Measurements from ENCODE around the gene HEXA.
"Not testable (repeated sequence)": the region's sequence is repeated elsewhere in the genome, so short reads cannot be mapped to it uniquely, and the experiment has no call there.

Gene HEXA

DNA sequence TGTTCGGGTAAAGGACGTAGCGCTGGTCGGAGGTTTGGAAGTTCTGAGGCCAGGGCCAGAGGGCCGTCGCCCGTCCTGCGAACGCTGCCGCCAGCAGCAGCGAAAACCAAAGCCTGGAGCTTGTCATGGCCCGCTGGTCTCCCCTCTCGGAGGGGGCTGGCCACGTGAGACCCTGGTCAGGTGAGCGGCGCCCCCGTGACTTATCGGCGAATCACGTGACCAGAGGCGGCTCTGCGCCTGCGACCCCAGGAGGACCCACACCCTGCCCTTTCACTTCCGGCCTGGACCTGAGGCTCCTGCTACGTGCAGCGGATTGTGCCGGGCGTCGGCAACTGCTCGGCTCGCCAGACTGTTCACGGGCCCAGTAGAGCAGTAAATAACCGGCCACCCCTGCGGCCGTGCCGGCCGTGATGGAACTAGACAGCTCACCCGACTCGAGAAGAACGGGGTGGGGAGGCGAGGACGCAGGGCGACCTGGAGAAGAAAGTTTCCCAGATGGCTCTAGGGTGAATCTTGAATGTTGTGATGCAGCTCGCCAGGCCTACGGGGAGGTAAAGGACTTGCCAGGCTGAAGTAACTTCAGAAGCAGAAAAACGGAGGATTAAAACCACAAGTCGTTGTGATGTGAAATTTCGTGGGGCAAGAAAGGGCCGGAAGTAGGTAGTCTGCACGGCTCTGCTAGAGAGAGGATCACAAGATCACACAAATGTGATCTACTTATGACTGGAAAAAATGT, at the start of gene HEXA:
TSS of gene HEXA (minus strand) at position 169 of the 736 bp plus-strand sequence. CDS start at position 127, 42 bp downstream.
- peak within 1 kb of the TSS; percentile 89 for H3K4me3 ChIP-seq (ENCODE audit: low read length)
- peak; percentile 77 for DNase-seq (ENCODE audit: low read depth)
- TF ChIP-seq, protein P1, sequence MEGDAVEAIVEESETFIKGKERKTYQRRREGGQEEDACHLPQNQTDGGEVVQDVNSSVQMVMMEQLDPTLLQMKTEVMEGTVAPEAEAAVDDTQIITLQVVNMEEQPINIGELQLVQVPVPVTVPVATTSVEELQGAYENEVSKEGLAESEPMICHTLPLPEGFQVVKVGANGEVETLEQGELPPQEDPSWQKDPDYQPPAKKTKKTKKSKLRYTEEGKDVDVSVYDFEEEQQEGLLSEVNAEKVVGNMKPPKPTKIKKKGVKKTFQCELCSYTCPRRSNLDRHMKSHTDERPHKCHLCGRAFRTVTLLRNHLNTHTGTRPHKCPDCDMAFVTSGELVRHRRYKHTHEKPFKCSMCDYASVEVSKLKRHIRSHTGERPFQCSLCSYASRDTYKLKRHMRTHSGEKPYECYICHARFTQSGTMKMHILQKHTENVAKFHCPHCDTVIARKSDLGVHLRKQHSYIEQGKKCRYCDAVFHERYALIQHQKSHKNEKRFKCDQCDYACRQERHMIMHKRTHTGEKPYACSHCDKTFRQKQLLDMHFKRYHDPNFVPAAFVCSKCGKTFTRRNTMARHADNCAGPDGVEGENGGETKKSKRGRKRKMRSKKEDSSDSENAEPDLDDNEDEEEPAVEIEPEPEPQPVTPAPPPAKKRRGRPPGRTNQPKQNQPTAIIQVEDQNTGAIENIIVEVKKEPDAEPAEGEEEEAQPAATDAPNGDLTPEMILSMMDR (conservative IDR thresholded peaks at IDR 0.05; ENCODE audit: low read depth, low read length), result no peak

DNA sequence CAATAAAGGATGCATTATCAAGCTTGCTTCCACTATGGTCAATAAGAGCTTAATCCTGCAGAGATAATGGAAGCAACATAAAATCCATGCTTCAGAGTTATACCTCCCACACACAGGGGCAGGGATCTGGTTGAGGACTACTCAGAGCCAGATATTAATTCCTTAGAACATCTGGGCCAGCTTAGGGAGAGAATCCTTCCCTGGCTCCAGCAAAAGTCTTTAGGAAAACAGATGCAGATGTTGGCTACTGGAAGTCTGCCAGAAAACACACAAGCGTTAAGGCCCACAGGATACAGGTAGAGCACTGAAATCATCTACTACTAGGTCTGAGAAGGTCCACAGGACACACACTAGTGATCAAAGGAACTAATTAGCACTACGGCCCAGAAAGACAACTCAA, 47.4 kb upstream of the HEXA start:
- no peak for DNase-seq (ENCODE audit: low read depth)
- TF ChIP-seq, protein P1 (conservative IDR thresholded peaks at IDR 0.05; ENCODE audit: low read depth, low read length), result no peak
- H3K4me3 ChIP-seq (ENCODE audit: low read length), result no peak overlapping the region

DNA sequence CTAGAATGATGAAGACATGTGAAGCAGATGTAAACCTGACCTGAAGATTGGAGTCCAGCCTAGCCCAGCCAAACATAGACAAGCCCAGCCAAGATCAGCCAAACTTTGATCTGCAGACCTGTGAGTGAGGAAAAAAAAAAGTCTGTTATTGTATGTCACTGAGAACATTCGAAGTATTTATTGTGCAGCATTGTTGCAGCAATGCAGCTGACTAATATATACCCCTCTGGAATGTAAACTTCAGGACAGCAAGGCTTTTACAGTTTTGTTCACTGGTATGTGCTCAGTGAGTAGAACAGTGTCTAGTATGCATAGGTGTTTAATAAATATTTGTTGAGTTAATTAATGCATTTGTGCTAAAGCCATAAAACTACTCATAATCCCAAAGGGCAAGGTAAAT, 45.7 kb upstream of the HEXA start:
- no peak overlapping the region for H3K4me3 ChIP-seq (ENCODE audit: low read length)
- TF ChIP-seq, protein P1 (conservative IDR thresholded peaks at IDR 0.05; ENCODE audit: low read depth, low read length), result no peak
- DNase-seq (ENCODE audit: low read depth), result no peak

DNA sequence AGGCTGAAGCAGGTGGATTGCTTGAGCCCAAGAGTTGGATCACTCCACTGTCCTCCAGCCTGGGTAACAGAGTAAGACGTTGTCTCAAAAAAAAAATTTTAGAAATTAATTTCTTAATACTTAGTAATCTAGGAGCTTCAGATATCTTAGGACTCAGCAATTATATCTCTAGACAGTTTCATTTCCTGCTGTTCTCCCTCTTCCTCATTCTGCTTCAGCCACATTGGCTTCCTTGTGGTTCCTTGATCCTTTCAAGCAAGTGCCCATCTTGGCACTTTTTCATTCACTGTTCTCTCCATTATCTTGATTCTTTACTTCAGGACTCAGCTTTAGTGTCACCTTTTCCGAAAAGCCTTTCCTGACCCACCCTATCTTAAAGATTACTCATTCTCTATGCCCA, 44.8 kb upstream of the HEXA start:
- no peak overlapping the region for H3K4me3 ChIP-seq (ENCODE audit: low read length)
- DNase-seq (ENCODE audit: low read depth), result no peak
- TF ChIP-seq, protein P1 (conservative IDR thresholded peaks at IDR 0.05; ENCODE audit: low read depth, low read length), result no peak

DNA sequence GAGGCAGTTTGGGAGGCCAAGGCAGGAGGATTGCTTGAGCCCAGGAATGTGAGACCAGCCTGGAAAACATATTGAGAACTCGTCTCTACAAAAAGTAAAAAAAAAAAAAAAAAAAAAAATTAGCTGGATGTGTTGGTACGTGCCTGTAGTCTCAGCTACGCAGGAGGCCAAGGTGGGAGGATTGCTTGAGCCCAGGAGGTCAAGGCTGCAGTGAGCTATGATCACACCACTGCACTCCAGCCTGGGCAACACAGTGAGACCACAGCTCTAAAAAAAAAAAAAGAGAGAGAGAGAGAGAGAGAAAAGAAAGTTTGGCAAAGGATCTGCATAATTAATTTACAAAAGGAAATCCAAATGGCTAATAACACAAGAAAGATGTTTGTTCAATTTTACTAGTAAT, 44.0 kb upstream of the HEXA start:
- not testable (repeated sequence) for H3K4me3 ChIP-seq (ENCODE audit: low read length); DNase-seq (ENCODE audit: low read depth)

DNA sequence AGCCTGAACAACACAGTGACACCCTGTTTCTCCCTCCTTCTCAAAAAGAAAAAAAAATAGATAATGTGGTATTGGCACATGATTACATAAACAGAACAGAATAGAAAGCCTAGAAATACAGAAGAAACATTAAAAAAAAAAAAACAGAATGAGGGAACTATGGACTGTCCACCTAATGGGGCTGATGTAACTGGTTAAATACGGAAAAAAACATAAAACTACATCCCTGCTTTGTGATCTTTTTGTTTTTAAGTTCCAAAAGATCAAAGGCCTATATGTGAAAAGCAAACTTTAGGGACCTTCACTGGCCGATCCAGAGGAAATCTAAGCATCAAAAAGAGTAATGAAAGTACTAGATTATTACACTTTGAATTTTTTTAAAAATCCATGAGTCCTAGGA, 39.5 kb upstream of the HEXA start:
- TF ChIP-seq, protein P1 (conservative IDR thresholded peaks at IDR 0.05; ENCODE audit: low read depth, low read length), result no peak
- no peak overlapping the region for H3K4me3 ChIP-seq (ENCODE audit: low read length)
- DNase-seq (ENCODE audit: low read depth), result no peak

DNA sequence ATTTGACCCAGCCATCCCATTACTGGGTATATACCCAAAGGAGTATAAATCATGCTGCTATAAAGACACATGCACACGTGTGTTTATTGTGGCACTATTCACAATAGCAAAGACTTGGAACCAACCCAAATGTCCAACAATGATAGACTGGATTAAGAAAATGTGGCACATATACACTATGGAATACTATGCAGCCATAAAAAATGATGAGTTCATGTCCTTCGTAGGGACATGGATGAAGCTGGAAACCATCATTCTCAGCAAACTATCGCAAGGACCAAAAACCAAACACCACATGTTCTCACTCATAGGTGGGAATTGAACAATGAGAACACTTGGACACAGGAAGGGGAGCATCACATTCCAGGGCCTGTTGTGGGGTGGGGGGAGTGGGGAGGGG, 37.5 kb upstream of the HEXA start:
- not testable (repeated sequence) for DNase-seq (ENCODE audit: low read depth); H3K4me3 ChIP-seq (ENCODE audit: low read length)

DNA sequence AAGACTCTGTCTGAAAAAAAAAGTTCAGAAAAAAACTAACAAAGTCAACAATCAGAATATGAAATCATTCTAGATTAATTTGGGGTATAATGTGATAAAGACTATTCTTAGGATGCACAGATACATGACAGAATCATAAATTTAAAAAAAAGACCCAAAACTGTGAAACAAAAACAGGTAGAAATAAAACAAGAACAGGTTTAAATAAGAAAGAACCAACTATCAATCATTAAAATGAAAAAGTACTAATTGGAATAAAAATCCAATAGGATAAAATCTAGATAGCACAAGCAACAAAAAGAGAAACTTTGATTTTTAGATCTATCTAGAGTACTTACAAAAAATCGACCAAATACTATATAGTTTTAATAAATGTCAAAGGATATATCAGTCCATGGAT, 35.7 kb upstream of the HEXA start:
- TF ChIP-seq, protein P1 (conservative IDR thresholded peaks at IDR 0.05; ENCODE audit: low read depth, low read length), result no peak
- DNase-seq (ENCODE audit: low read depth), result no peak

More for the DNA sequence above, 35.7 kb upstream of the HEXA start:
- no peak overlapping the region for H3K4me3 ChIP-seq (ENCODE audit: low read length)
